Tongue (tissue), 2 donors: ENCODE results near the gene TTBK1. TPM values are rescaled to one million over a fixed set of nuclear protein-coding genes. Genes with fewer than 3 reads are reported as not detected.

Experiments used
- DNase-seq: peaks from one replicate; pipeline ENCODE4 v3.0.0-alpha.2; 2015
- total RNA-seq: library from RNA; depleted of rRNA; stranded (reverse); fragments of >200 nt; gene quantifications from one replicate; pipeline ENCODE4 v1.2.3, GENCODE V29; 2014

Gene TTBK1
- 0.10 TPM for total RNA-seq

- DNase-seq, result no peak
Observed at GRCh38 chr6:43242908-43243663, at the start of gene TTBK1. Gene TTBK1 (plus strand): TSS chr6:43243481. CDS start chr6:43246661, 3,180 bp downstream.

- DNase-seq, result no peak
Observed at GRCh38 chr6:43193929-43194328, 49.4 kb upstream of the TTBK1 start.

GRCh38 chr6:43196337-43196736 lies 46.9 kb upstream of the TTBK1 start:
- DNase-seq, result no peak

DNA sequence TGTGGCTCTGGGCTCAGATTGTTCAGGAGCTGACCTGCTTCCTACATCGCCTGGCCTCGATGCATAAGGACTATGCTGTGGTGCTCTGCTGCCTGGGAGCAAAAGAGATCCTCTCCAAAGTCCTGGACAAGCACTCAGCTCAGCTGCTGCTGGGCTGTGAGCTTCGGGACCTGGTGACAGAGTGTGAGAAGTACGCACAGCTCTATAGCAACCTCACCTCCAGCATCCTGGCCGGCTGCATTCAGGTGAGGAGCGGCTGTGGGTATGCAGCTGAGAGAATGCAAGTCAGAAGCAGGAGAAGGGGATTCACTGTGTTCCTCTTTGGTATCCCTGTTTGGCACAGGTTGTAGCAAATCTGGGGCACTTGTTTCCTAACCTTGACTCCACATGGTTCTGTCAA lies 43.4 kb upstream of the TTBK1 start:
- DNase-seq, result no peak

DNA sequence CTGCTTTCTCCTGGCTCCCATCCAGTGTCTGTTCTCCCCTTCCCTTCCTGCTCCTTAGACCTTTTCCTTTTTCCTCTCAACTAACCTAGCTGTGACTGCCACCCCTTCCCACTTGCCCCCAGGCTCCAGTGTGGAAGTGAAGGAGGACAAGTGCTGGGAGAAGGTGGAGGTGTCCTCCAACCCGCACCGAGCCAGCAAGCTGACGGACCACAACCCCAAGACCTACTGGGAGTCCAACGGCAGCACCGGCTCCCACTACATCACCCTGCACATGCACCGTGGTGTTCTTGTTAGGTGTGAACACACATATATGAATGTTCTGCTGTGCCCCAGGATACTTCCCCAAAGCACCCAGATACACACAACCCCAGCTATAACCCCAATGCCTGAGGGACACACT lies 42.7 kb upstream of the TTBK1 start:
- DNase-seq, result no peak

DNA sequence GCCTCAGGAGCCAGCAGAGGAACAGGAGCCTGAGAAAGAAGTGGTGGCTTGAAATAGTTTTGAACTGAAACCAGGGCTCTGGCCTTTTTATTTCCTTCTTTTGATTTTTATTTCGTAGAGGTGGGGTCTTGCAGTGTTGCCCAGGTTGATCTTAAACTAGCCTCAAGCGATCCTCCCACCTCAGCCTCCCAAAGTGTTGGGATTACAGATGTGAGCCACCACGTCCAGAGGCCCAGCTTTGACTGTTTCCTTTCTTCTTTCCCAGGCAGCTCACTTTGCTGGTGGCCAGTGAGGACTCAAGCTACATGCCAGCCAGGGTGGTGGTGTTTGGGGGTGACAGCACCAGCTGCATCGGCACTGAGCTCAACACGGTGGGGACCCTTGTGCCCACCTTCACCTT lies 40.8 kb upstream of the TTBK1 start:
- DNase-seq, result no peak

DNA sequence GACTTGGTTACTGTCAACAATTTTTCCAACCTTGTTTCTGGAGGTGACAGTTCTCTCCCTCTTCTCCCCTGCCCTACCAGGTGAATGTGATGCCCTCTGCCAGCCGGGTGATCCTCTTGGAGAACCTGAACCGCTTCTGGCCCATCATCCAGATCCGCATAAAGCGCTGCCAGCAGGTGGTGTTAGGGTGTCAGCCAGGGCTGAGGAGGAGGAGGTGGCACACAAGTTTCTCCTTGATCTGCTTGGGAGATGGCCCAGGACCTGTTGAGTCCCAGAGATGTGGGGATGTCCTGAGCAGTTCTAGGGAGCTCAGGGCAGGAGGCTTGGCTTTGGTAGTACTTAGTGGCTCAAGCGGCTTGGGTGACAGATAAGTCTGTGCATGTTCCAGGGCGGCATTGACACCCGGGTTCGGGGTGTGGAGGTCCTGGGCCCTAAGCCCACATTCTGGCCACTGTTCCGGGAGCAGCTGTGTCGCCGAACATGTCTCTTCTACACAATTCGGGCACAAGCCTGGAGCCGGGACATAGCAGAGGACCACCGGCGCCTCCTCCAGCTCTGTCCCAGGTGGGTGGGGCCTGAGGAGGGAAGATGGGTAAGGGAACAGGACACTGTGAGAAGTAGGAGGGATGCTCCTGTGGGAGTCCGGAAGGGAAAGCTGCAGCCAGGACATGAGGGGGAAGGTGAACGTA lies 40.1 kb upstream of the TTBK1 start:
- no peak for DNase-seq

DNA sequence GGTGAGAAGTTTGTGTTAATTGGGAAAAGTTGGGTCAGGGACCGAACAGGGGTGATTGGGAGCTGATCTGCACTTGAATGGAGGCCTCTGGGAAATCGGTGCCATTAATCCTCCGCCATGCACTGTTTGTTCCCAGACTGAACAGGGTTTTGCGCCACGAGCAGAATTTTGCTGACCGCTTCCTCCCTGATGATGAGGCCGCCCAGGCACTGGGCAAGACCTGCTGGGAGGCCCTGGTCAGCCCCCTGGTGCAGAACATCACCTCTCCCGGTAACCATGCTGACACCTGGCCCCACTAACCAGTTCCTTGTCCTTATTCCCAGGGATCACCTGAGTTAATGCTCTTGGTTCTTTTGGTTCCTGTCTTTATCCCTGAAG lies 39.6 kb upstream of the TTBK1 start:
- DNase-seq, result no peak

- DNase-seq, result no peak
Observed at GRCh38 chr6:43204271-43205105, 38.8 kb upstream of the TTBK1 start.

- DNase-seq, result no peak
Observed at GRCh38 chr6:43205849-43206248, 37.4 kb upstream of the TTBK1 start.

DNA sequence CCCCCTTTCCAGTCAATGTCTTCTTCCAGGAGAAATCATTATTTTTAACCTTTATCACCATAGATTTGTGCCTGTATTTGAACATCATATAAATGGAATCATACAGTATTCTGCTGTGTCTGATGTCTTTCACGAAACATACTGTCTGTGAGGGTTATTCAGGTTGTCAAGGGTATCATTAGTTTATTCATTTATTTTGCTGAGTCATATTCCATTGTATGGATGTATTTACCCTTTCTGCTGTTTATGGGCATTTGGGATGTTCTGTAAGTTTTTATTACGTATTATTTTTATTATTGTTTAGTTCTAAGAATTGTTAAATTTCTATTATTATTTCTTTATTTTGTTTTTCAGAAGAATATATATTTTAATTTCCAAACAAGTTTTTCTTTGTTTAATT lies 36.0 kb upstream of the TTBK1 start:
- no peak for DNase-seq

GRCh38 chr6:43211955-43212354 lies 31.3 kb upstream of the TTBK1 start:
- DNase-seq, result no peak

DNA sequence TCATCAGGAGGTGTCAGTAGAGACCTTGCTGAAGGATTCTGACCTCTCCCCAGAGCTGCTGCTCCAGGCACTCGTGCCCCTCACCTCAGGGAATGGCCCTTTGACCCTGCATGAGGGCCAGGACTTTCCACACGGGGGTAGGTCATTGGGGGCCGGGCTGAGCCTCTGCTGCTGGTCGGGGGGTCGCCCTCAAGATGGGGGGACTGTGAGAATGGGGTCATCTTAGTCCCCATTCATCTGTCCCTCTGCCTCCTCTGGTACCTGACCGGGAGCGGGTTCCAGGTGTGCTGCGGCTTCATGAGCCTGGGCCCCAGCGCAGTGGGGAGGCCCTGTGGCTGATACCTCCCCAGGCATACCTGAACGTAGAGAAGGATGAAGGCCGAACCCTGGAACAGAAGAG lies 29.9 kb upstream of the TTBK1 start:
- no peak for DNase-seq

- DNase-seq, result no peak
Observed at GRCh38 chr6:43215066-43215465, 28.2 kb upstream of the TTBK1 start.

DNA sequence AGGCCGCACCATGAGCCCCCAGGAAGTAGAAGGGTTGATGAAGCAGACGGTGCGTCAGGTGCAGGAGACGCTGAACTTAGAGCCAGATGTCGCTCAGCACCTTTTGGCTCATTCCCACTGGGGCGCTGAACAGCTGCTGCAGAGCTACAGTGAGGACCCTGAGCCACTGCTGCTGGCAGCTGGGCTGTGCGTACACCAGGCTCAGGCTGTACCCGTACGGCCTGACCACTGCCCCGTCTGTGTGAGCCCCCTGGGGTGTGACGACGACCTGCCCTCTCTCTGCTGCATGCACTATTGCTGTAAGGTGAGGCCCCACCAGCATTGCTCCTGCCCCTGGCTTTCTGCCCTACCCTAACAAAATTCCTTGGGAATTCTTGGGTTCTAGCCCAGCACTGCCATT lies 27.1 kb upstream of the TTBK1 start:
- DNase-seq, result no peak

- no peak for DNase-seq
Observed at GRCh38 chr6:43217351-43217750, 25.9 kb upstream of the TTBK1 start.

DNA sequence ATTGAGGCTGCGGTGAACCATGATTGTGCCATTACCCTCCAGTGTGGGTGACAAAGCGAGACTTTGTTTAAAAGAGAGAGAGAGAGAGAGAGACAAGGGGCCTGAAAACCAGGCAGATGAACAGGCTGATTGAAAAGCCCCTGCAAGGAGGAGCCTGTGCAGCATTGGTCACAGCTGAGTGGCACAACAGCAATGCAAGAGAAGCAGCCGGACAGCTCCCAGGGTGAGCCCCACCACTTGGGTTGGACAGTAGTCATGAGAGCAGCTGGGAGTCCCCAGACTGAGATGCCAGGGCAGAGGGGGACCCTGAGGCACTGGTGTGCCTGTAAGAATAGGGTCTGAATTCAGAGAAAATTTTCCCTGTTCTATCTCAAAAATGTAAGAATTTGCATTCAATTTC lies 24.2 kb upstream of the TTBK1 start:
- no peak for DNase-seq

DNA sequence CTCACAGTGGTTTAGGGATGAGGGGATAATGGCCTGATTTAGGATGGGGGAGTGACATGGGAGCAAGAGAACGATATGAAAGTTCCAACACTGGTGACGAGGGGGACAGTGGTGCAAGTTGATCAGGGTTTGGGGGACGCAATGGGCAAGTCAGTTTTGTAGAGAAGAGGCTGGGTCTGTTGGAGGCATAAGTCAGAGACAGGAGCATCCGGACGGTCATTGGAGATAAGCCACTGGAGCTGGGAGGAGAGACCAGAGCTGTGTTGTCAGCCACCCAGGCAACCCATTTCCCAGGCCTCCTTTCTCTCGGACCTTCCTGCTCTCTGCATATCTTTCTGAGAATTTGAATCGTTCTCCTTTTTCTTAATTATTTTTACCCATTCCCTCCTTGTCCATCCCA lies 23.5 kb upstream of the TTBK1 start:
- no peak for DNase-seq

DNA sequence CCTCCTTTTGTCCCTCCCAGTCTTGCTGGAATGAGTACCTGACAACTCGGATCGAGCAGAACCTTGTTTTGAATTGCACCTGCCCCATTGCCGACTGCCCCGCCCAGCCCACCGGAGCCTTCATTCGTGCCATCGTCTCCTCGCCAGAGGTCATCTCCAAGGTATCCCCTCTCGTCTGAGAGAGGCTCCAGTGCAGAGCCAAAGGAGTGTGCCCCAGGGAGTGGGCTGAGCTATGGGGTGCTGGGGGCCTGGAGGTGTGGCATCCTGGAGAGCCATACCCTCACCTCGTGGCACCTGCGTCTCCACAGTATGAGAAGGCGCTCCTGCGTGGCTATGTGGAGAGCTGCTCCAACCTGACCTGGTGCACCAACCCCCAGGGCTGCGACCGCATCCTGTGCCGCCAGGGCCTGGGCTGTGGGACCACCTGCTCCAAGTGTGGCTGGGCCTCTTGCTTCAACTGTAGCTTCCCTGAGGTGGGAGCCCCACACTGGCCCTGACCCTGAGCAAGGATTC lies 22.8 kb upstream of the TTBK1 start:
- no peak for DNase-seq

DNA sequence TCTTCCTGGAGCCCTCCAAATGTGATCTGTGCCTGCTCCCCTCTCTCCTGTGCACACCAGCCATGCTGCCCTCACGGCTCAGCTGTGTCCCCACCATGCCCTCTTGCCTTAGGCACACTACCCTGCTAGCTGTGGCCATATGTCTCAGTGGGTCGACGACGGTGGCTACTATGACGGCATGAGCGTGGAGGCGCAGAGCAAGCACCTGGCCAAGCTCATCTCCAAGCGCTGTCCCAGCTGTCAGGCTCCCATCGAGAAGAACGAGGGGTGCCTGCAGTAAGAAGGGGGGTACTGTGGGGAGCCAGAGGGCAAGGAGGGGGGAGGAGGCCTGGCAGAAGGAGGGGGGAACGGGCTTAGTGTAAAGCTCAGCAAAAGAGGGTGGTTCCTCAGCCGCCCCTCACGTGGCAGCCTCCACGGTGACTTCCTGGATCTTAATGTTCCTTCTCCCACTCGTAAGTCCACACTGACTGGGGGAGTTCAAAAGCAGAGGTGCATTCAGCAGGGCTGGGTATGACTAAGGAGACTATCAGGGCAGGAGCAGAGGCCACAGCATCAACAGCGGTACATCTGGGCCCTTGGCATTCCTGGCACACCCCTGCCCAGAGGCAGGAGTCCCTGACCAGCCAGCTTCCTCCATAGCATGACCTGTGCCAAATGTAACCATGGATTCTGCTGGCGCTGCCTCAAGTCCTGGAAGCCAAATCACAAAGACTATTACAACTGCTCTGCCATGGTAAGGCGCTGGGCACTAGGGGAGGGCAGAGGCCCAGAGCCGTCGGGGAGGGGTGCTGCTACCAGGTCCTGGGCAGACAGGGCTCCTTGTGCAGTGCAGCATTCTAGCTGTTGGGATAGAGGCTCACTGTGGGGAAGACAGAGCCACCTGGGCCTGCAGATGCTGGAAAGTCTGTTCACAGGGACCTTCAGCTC lies 22.0 kb upstream of the TTBK1 start:
- peak; percentile 10 for DNase-seq

- DNase-seq, result no peak
Observed at GRCh38 chr6:43222418-43223059, 20.7 kb upstream of the TTBK1 start.
